ENCODE measurements around the gene PIAS1.

The PIAS1 gene

DNA sequence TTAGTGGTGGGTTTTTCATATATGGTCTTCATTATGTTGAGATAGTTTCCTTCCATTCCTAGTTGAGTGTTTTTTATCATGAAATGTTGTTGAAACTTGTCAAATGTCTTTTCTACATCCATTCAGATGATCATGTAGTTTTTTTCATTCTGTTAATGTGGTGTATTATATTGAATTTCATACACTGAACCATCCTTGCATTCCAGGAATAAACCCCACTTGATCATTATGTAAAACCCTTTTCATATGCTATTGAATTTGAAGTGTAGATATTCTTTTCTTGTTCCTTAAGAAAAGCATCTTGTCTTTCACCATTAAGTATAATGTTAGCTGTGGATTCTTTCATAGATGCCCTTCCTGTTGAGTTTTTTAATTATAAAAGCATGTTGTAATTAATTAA is 42.9 kb downstream of the PIAS1 start:
- no peak for DNase-seq (ENCODE audit: low read depth)
- TF ChIP-seq, protein P1, sequence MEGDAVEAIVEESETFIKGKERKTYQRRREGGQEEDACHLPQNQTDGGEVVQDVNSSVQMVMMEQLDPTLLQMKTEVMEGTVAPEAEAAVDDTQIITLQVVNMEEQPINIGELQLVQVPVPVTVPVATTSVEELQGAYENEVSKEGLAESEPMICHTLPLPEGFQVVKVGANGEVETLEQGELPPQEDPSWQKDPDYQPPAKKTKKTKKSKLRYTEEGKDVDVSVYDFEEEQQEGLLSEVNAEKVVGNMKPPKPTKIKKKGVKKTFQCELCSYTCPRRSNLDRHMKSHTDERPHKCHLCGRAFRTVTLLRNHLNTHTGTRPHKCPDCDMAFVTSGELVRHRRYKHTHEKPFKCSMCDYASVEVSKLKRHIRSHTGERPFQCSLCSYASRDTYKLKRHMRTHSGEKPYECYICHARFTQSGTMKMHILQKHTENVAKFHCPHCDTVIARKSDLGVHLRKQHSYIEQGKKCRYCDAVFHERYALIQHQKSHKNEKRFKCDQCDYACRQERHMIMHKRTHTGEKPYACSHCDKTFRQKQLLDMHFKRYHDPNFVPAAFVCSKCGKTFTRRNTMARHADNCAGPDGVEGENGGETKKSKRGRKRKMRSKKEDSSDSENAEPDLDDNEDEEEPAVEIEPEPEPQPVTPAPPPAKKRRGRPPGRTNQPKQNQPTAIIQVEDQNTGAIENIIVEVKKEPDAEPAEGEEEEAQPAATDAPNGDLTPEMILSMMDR (conservative IDR thresholded peaks at IDR 0.05; ENCODE audit: low read depth, low read length), result no peak
- H3K4me3 ChIP-seq (ENCODE audit: low read length), result no peak overlapping the region

DNA sequence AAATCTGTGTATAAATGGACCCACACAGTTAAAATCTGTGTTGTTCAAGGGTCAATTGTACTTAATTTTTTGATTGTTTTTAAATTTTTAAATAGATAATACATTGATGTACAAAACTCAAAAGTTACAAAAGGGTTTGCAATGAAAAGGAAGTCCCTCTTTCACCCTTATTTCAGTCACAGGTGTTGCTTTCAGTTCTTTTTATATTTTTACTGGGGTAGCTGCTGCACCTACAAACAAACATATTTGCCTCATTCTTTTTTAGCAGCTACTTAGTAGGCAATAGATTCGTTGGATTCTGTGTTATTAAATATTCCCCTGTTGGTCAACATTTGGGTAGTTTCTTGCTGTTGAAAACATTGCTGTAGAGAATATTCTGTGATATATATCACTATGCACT is 44.4 kb downstream of the PIAS1 start:
- DNase-seq (ENCODE audit: low read depth), result no peak
- TF ChIP-seq, protein P1 (conservative IDR thresholded peaks at IDR 0.05; ENCODE audit: low read depth, low read length), result no peak
- no peak overlapping the region for H3K4me3 ChIP-seq (ENCODE audit: low read length)

DNA sequence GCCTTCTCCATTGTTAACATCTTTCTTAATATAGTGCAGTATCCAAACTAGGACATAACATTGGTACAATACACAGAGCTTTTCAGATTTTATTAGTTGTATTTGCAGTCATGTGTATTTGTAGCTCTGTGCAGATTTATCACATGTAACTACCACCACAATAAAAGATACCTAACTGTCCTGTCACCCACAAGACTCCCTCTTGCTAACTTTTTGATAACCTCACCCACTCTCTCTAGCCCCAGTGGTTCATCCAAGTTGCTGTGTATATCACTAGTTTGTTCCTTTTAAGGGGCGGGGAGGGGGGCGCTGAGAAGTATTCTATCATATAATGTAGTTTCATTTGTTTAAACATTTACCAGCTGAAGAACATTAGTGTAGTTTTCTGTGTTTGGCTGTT is 46.1 kb downstream of the PIAS1 start:
- no peak for DNase-seq (ENCODE audit: low read depth)
- no peak overlapping the region for H3K4me3 ChIP-seq (ENCODE audit: low read length)
- TF ChIP-seq, protein P1 (conservative IDR thresholded peaks at IDR 0.05; ENCODE audit: low read depth, low read length), result no peak

DNA sequence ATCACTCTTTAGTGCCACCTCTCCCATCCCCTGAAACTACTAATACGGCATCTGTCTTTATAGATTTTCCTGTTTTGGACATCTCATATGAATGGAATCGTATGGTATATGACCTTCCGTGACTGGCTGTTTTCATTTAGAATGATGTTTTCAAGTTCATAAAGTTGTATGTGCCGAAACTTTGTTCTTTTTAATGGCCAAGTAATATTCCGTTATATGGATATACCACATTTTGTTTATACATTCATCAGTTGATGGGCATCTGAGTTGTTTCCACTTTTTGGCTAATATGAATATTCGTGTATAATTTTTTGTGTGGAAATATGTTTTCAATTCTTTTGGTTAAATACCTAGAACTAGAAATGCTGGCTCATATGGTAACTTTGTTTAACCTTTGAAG is 49.5 kb downstream of the PIAS1 start:
- DNase-seq (ENCODE audit: low read depth), result no peak
- TF ChIP-seq, protein P1 (conservative IDR thresholded peaks at IDR 0.05; ENCODE audit: low read depth, low read length), result no peak
- no peak overlapping the region for H3K4me3 ChIP-seq (ENCODE audit: low read length)

DNA sequence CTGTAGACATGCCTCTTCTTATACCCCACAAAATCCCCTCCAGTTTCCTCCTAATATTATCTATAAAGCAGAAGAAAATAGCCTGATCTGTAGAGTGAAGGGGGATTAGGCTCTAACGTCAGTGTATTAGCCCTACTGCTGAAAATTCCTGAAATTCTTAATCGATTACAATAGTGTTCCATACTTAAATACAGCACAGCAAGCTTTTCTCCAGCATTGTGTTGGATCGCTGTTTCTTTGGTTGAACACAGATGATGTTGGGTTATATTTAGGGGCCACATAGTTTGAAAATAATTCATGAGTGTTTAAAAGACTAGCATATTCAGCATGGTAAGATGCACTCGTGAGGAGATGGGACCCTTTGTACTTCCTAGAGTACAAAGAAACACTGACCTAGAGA is 52.5 kb downstream of the PIAS1 start:
- no peak overlapping the region for H3K4me3 ChIP-seq (ENCODE audit: low read length)
- TF ChIP-seq, protein P1 (conservative IDR thresholded peaks at IDR 0.05; ENCODE audit: low read depth, low read length), result no peak
- DNase-seq (ENCODE audit: low read depth), result peak; percentile 63

DNA sequence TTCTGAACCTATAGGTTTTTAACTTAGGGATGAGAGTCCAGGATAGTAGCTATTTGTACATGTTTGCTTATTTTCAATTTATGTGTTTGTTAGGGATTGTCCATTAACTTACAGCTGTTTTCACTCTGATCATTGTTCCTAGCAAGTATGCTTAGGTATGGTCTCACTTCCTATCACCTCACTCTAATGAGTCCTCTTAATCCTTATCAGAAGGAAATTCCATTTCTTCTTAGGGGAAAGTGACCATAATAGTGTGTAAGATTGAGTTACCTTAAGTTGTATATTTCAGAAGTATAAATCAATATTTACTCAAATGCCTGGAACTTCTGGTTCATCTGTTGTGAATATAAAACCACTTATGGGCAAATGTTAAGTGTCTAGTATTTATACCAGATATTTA is 53.0 kb downstream of the PIAS1 start:
- H3K4me3 ChIP-seq (ENCODE audit: low read length), result no peak overlapping the region
- no peak for DNase-seq (ENCODE audit: low read depth)
- TF ChIP-seq, protein P1 (conservative IDR thresholded peaks at IDR 0.05; ENCODE audit: low read depth, low read length), result no peak

DNA sequence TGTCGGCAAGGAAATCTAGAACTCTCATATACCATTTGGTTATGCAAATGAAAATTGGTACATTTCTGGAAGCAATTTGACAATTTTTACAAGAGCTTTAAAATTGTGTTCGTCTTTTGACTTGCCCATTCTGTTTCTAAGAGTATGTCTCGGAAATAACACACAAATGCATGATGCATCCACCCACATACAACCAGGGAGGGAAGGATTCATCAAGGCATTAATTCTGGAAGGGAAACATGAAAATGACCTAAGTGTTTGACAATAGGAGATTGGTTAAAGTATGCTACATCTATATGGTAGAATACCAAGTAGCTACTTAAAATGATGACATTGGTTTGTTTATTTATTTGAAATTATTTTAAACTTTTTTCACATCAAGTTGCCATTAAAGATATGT is 58.6 kb downstream of the PIAS1 start:
- no peak overlapping the region for H3K4me3 ChIP-seq (ENCODE audit: low read length)
- TF ChIP-seq, protein P1 (conservative IDR thresholded peaks at IDR 0.05; ENCODE audit: low read depth, low read length), result no peak

More for the DNA sequence above, 58.6 kb downstream of the PIAS1 start:
- no peak for DNase-seq (ENCODE audit: low read depth)
